ENCODE measurements around the gene BOC.

The BOC gene

GRCh38 chr3:113254171-113254947 lies 43.0 kb downstream of the BOC start:
- no peak for DNase-seq

GRCh38 chr3:113255100-113255853 lies 43.9 kb downstream of the BOC start:
- no peak for DNase-seq

GRCh38 chr3:113255854-113256615 lies 44.7 kb downstream of the BOC start:
- DNase-seq = no peak

GRCh38 chr3:113258361-113258760 lies 47.0 kb downstream of the BOC start:
- no peak for DNase-seq

GRCh38 chr3:113259196-113259595 lies 47.8 kb downstream of the BOC start:
- no peak for DNase-seq

- no peak for DNase-seq
Measured at GRCh38 chr3:113261063-113261625, 49.8 kb downstream of the BOC start.

- no peak for DNase-seq
Measured at GRCh38 chr3:113261626-113262303, 50.4 kb downstream of the BOC start.

- DNase-seq = no peak
Measured at GRCh38 chr3:113262304-113262665, 50.9 kb downstream of the BOC start.

- no peak for DNase-seq
Measured at GRCh38 chr3:113263020-113263419, 51.7 kb downstream of the BOC start.

GRCh38 chr3:113263778-113264177 lies 52.4 kb downstream of the BOC start:
- DNase-seq = no peak

- DNase-seq = no peak
Measured at GRCh38 chr3:113264283-113265131, 53.1 kb downstream of the BOC start.

- no peak for DNase-seq
Measured at GRCh38 chr3:113265231-113265630, 53.9 kb downstream of the BOC start.

GRCh38 chr3:113266738-113267137 lies 55.4 kb downstream of the BOC start:
- DNase-seq = no peak

GRCh38 chr3:113268311-113268710 lies 57.0 kb downstream of the BOC start:
- no peak for DNase-seq

- DNase-seq = no peak
Measured at GRCh38 chr3:113268942-113269341, 57.6 kb downstream of the BOC start.

- DNase-seq = no peak
Measured at GRCh38 chr3:113269661-113270060, 58.3 kb downstream of the BOC start.

- DNase-seq = no peak
Measured at GRCh38 chr3:113270068-113270467, 58.7 kb downstream of the BOC start.

- no peak for DNase-seq
Measured at GRCh38 chr3:113270786-113271185, 59.4 kb downstream of the BOC start.

- no peak for DNase-seq
Measured at GRCh38 chr3:113271189-113271588, 59.8 kb downstream of the BOC start.

GRCh38 chr3:113271594-113272384 lies 60.4 kb downstream of the BOC start:
- no peak for DNase-seq

GRCh38 chr3:113272385-113272779 lies 61.0 kb downstream of the BOC start:
- DNase-seq = no peak
